Upper lobe of right lung (tissue), 1 donor: ENCODE measurements around the gene PDCD2L. TPM values are rescaled to one million over a fixed set of nuclear protein-coding genes. Genes with fewer than 3 reads are reported as not detected.

Experiments
- ATAC-seq: fragments of 200-7000 bp; cut with Tn5 transposase; one replicate; pipeline ENCODE4 v1.9.1; 2020; ENCODE audit warnings: mild to moderate bottlenecking, moderate library complexity
- DNase-seq: peaks from one replicate; pipeline ENCODE4 v3.0.0-alpha.2; 2020
- H3K27ac ChIP-seq: fragments of 200-600 bp; one replicate; pipeline ENCODE4 v1.8.0; 2022
- H3K27me3 ChIP-seq: fragments of 200-600 bp; one replicate; pipeline ENCODE4 v1.8.0; 2022; ENCODE audit warnings: mild to moderate bottlenecking
- H3K36me3 ChIP-seq: fragments of 200-600 bp; one replicate; pipeline ENCODE4 v1.8.0; 2022
- H3K4me1 ChIP-seq: fragments of 200-600 bp; one replicate; pipeline ENCODE4 v1.8.0; 2022
- H3K4me3 ChIP-seq: fragments of 200-600 bp; one replicate; pipeline ENCODE4 v1.8.0; 2022; ENCODE audit warnings: mild to moderate bottlenecking
- H3K9me3 ChIP-seq: fragments of 200-600 bp; one replicate; pipeline ENCODE4 v1.8.0; 2022
- CTCF ChIP-seq: fragments of 200-600 bp; IDR thresholded peaks from one replicate; pipeline ENCODE4 v1.8.0; 2022; ENCODE audit warnings: antibody characterized with exemption
- intact Hi-C: fragments of 100-400 bp; cut with DNase I; formaldehyde crosslinking; loops from one replicate; pipeline ENCODE4 v1.11.0; 2022
- total RNA-seq: library from RNA; stranded (reverse); fragmentation: NEBNext Ultra II Directional; extraction: Animal tissue kit (Norgen Biotek cat#: 25700); gene quantifications from one replicate; pipeline ENCODE4 v1.2.1, GENCODE V29; 2021
- donor health status: DM: no; HTN: yes; CAD: no; lungs with severe emphysema.

The PDCD2L gene
- total RNA-seq, 1 donor from 2014 or later: 7.4 TPM

- Histone ChIP-seq H3K4me3 (no peak overlapping the region), H3K27ac (no peak overlapping the region), H3K4me1 (peaks cover 19% of the 10 kb centered on the region), H3K9me3 (no peaks in the 10 kb centered on the region), H3K36me3 (peaks cover 63% of the 10 kb centered on the region), H3K27me3 (no peaks in the 10 kb centered on the region)
- ATAC-seq (no peak), DNase-seq (no peak)
- TF ChIP-seq CTCF: no peak
- intact Hi-C loops: no loop called here
Observed at GRCh38 chr19:34370117-34370516, 34.1 kb upstream of the PDCD2L start.

GRCh38 chr19:34370983-34371382 is 33.2 kb upstream of the PDCD2L start:
- no peak for TF ChIP-seq CTCF
- Histone ChIP-seq H3K4me1 (peaks cover 17% of the 10 kb centered on the region), H3K36me3 (peaks cover 71% of the 10 kb centered on the region), H3K27ac (no peak overlapping the region), H3K9me3 (no peaks in the 10 kb centered on the region), H3K27me3 (no peaks in the 10 kb centered on the region), H3K4me3 (no peak overlapping the region)
- intact Hi-C loops: no loop called here
- ATAC-seq: no peak
- DNase-seq: no peak

- ATAC-seq: no peak
- intact Hi-C loops: no loop called here
- H3K36me3 ChIP-seq: peaks cover 70% of the 10 kb centered on the region
Observed at GRCh38 chr19:34373601-34374288, 30.5 kb upstream of the PDCD2L start.

GRCh38 chr19:34375598-34375997 is 28.6 kb upstream of the PDCD2L start:
- Histone ChIP-seq H3K36me3 (peaks cover 70% of the 10 kb centered on the region), H3K27me3 (no peaks in the 10 kb centered on the region), H3K4me3 (no peak overlapping the region), H3K4me1 (no peaks in the 10 kb centered on the region), H3K27ac (no peak overlapping the region), H3K9me3 (no peaks in the 10 kb centered on the region)
- no peak for TF ChIP-seq CTCF
- intact Hi-C loops: no loop called here
- DNase-seq (no peak), ATAC-seq (peak; percentile 78)

More at GRCh38 chr19:34373601-34374288, 30.5 kb upstream of the PDCD2L start:
- Histone ChIP-seq H3K27me3 (no peaks in the 10 kb centered on the region), H3K4me3 (no peak overlapping the region), H3K4me1 (no peaks in the 10 kb centered on the region), H3K27ac (no peak overlapping the region), H3K9me3 (no peaks in the 10 kb centered on the region)
- no peak for DNase-seq
- TF ChIP-seq CTCF: no peak

GRCh38 chr19:34380639-34381241 is 23.5 kb upstream of the PDCD2L start:
- H3K4me1 ChIP-seq: no peaks in the 10 kb centered on the region
- no peak overlapping the region for H3K4me3 ChIP-seq
- no peaks in the 10 kb centered on the region for H3K27me3 ChIP-seq
- ATAC-seq: no peak
- no peaks in the 10 kb centered on the region for H3K9me3 ChIP-seq
- intact Hi-C loops: no loop called here
- H3K36me3 ChIP-seq: peaks cover 82% of the 10 kb centered on the region
- TF ChIP-seq CTCF: no peak
- no peak overlapping the region for H3K27ac ChIP-seq
- no peak for DNase-seq
